ENCODE results near the gene MEGF10.

The MEGF10 gene

DNA sequence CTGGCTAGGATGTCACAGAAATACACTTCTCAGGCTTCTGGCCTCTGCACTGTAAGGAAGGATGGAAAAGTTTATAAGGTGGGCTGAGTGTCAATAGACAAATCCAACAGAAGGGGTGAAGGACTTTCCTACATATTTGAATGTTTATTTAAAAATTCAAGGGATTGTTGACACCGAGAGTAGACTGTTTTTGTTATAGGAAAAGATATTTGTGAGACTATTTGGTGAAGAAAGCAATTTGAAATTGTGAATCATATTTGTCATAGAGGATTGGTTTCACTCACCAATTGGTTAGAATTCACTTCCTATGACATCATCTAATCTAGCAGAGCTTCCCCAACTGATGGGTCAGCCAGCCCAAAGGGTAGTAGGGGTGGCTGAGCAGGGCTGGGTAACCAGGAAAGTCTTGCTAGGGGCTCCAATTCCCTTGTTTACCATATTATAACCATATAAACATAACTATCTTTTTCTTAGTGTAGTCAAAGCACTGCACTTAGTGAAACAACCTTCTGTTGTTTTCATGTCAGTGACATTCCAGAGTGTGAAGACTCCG, 14.9 kb upstream of the MEGF10 start:
- TF ChIP-seq, protein P1, sequence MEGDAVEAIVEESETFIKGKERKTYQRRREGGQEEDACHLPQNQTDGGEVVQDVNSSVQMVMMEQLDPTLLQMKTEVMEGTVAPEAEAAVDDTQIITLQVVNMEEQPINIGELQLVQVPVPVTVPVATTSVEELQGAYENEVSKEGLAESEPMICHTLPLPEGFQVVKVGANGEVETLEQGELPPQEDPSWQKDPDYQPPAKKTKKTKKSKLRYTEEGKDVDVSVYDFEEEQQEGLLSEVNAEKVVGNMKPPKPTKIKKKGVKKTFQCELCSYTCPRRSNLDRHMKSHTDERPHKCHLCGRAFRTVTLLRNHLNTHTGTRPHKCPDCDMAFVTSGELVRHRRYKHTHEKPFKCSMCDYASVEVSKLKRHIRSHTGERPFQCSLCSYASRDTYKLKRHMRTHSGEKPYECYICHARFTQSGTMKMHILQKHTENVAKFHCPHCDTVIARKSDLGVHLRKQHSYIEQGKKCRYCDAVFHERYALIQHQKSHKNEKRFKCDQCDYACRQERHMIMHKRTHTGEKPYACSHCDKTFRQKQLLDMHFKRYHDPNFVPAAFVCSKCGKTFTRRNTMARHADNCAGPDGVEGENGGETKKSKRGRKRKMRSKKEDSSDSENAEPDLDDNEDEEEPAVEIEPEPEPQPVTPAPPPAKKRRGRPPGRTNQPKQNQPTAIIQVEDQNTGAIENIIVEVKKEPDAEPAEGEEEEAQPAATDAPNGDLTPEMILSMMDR (IDR thresholded peaks at IDR 0.05), result no peak
- H3K4me3 ChIP-seq (ENCODE audit: low read depth in 1 of 2, low read length in 1 of 2), result no peak overlapping the region
- H3K4me1 ChIP-seq (ENCODE audit: control insufficient read depth in 1 of 2, insufficient read depth in 1 of 2, low read depth in 1 of 2, low read length in 1 of 2), result no peaks in the 10 kb centered on the region
- no peaks in the 10 kb centered on the region for H3K9me3 ChIP-seq
- H3K27ac ChIP-seq, result no peak overlapping the region
- H3K36me3 ChIP-seq, result no peaks in the 10 kb centered on the region
- peaks cover 16% of the 10 kb centered on the region for H3K27me3 ChIP-seq

DNA sequence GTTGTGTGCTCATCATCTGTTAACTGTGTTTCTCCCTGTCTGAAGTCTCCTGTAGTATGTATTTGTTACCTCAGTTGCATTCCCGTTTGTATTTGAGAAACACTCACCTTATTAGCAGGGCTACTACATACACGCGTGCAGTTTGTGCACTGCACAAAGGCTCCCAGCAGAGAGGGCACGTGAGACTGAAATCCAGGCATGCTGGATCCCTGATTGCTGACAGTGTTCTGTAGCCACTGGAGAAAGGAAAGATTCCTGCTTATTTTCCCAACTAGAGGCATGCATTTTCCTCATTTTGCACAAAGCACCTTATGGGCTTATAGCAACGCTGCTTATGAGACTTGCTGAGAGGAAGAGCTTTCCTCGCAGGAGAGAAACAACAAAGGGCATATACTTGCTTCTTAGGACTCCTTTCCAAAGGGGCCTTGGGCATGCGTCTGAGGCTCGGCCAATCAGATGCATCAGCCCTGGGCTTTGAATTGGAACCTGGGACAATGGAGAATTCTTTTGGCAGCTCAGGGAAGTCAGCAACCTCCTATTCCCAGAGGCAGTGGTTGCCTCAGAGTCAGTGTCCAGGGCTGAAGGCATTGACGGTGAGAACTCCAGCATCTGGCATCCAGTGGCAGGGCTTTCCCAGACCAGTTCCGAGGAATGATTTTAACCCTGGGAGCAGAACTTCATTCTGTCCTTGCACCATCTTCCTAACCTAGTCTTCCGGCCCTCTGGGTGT, 9.9 kb upstream of the MEGF10 start:
- no peaks in the 10 kb centered on the region for H3K9me3 ChIP-seq
- H3K27me3 ChIP-seq, result peaks cover 34% of the 10 kb centered on the region
- no peak overlapping the region for H3K4me3 ChIP-seq (ENCODE audit: low read depth in 1 of 2, low read length in 1 of 2)
- no peaks in the 10 kb centered on the region for H3K36me3 ChIP-seq
- H3K4me1 ChIP-seq (ENCODE audit: control insufficient read depth in 1 of 2, insufficient read depth in 1 of 2, low read depth in 1 of 2, low read length in 1 of 2), result no peaks in the 10 kb centered on the region
- TF ChIP-seq, protein P1 (IDR thresholded peaks at IDR 0.05), result no peak
- H3K27ac ChIP-seq, result no peak overlapping the region

DNA sequence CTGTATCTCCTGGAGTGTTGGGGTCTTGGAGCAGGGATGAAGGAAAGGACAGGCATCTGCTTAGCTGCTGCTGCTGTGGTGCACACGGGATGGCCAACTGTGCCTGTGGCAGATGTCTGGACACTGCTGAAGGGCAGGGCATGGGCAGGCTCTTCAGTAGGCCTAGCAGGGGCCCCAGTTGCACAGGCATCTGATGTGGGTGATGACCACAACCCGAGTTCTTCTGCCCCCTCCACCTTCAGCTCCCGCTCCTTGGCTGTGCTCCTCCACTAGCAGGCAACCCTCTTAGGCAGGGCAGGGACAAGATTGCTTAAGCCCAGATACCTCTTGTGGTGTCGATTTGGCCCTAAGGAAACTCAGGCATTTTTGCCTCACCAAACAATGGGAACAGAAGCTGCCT, 9.0 kb upstream of the MEGF10 start:
- TF ChIP-seq, protein P1 (IDR thresholded peaks at IDR 0.05), result no peak
- Histone ChIP-seq H3K9me3 (no peaks in the 10 kb centered on the region), H3K27me3 (peaks cover 43% of the 10 kb centered on the region), H3K4me3 (ENCODE audit: low read depth in 1 of 2, low read length in 1 of 2) (no peak overlapping the region), H3K27ac (no peak overlapping the region), H3K36me3 (no peaks in the 10 kb centered on the region), H3K4me1 (ENCODE audit: control insufficient read depth in 1 of 2, insufficient read depth in 1 of 2, low read depth in 1 of 2, low read length in 1 of 2) (no peaks in the 10 kb centered on the region)

DNA sequence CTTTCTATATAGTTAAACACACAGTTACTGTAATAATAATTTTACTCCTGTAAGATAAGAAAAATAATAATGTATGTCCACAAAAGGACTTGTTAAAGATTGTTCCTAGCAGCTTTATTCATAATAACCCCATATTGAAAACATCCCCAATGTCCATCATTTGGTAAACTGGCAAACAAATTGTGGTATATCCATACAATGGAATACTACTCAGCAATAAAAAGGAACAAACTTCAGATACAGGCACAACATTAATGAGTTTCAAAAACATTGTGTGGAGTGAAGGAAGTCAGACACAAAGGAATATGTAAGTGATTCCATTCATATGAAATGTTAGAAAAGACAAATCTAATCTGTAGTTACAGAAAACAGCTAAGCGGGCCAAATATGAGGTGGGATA, 1.9 kb upstream of the MEGF10 start:
- TF ChIP-seq, protein P1 (IDR thresholded peaks at IDR 0.05), result no peak
- peaks cover 97% of the 10 kb centered on the region for H3K27me3 ChIP-seq
- H3K4me1 ChIP-seq (ENCODE audit: control insufficient read depth in 1 of 2, insufficient read depth in 1 of 2, low read depth in 1 of 2, low read length in 1 of 2), result peaks cover 0 to 4% of the 10 kb centered on the region in 2 experiments
- no peak overlapping the region for H3K27ac ChIP-seq
- H3K36me3 ChIP-seq, result no peaks in the 10 kb centered on the region
- H3K4me3 ChIP-seq (ENCODE audit: low read depth in 1 of 2, low read length in 1 of 2), result no peak overlapping the region
- no peaks in the 10 kb centered on the region for H3K9me3 ChIP-seq

DNA sequence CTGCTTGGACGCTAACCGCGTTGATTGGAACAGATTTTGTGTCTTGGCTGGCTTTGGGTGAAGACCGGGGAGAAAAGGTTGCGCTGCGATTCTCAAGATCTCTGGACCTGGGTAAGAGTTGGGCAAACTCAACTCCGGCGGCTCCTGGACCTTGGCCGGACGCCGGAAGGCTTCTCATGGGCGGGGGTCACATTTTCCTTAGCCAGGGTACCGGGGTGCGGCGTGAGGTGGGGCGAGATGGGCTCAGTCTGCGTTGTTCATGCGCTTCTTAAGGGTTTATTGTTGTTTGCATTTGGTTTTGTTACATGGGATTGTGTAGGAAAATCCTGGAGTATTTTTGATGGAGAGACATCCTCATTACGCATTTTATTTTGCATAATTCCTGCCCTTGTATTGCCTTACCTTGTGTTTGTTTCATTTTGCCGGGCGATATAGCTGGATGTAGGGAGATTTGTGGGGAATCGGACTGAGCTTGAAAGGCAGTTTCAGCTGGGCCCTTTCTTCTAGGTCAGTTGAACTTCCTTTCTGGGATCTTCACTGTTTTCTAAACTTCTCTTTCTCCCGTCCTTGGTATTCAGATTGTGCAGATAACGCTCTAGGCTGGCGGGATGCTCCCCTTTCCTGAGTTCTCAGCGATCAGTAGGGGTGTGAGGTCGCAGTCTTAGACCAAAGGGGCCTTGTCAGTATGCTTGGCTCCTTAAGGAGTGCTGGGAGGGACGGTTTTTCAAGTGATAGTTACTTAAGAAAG, 524 bp downstream of the MEGF10 start:
- no peaks in the 10 kb centered on the region for H3K36me3 ChIP-seq
- H3K27me3 ChIP-seq, result peaks cover 96% of the 10 kb centered on the region
- H3K4me1 ChIP-seq (ENCODE audit: control insufficient read depth in 1 of 2, insufficient read depth in 1 of 2, low read depth in 1 of 2, low read length in 1 of 2), result peaks cover 0 to 4% of the 10 kb centered on the region in 2 experiments
- no peaks in the 10 kb centered on the region for H3K9me3 ChIP-seq
- H3K27ac ChIP-seq, result no peak overlapping the region
- TF ChIP-seq, protein P1 (IDR thresholded peaks at IDR 0.05), result no peak
- no peak overlapping the region for H3K4me3 ChIP-seq (ENCODE audit: low read depth in 1 of 2, low read length in 1 of 2)
